Measurements from ENCODE around the gene BTBD19. TPM values are rescaled to one million over a fixed set of nuclear protein-coding genes. Genes with fewer than 3 reads are reported as not detected.

The BTBD19 gene
- total RNA-seq, 1 experiment from 2014 or later: 11.6 TPM

DNA sequence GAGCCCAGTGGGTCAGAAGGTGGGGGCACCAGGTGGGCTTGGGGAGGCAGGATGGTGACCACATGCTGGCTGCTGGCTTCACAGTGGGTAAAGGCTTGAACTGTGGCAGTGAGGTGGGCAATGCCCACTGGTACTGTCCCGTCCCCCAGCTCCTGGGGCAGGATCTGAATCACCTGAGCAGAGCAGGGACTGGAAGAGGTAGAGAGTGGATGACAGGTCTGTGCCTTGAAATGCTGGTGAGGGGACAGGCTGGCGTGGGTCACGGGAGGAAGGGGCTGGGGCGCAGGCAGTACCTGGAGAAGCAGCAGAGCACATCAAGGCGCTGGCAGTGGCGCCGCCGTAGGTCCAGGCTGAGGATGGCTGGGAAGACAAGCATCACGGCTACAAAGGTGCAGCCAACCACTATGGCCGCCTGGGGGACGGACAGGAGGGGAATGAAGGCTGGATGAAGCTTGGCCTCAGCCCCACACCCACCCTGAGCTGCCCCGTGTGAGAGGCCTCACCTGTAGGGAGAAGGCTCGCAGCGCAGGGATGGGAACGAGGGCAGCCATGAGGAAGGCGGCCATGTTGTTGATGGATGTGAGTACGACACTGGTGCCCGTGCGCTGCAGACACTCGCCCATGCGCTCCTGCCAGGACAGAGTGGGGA is 19.8 kb downstream of the BTBD19 start:
- no TSS peak for BruUV-seq (replicated peaks)
- CTCF ChIA-PET: no interaction called here
- no peaks in the 10 kb centered on the region for H4K20me1 ChIP-seq (ENCODE audit: insufficient read depth)
- H3K4me3 ChIP-seq (replicated peaks in 1 of 2; ENCODE audit: low read depth in 1 of 2, low read length in 2 of 2): no peak overlapping the region
- no peaks in the 10 kb centered on the region for H3K27me3 ChIP-seq (ENCODE audit: insufficient read depth, low read length)
- POLR2A ChIA-PET: no interaction called here
- RAD21 ChIA-PET (ENCODE audit: low non-redundant PET in 1 of 2, low total read pairs in 2 of 2, uncharacterized antibody in 2 of 2, unreplicated experiment in 2 of 2): no interaction called here
- no peak overlapping the region for H3K27ac ChIP-seq (ENCODE audit: low read depth, low read length)
- no peak for ATAC-seq
- H3K9me3 ChIP-seq (ENCODE audit: control insufficient read depth in 1 of 2, insufficient read depth in 1 of 2, low read depth in 1 of 2, low read length in 2 of 2): no peaks in the 10 kb centered on the region
- H3K9ac ChIP-seq (ENCODE audit: low read length): no peak overlapping the region
- no peak for TF ChIP-seq ZFX (IDR thresholded peaks at IDR 0.05)
- TF ChIP-seq RAD21 (IDR thresholded peaks at IDR 0.05; ENCODE audit: low read depth): no peak
- TF ChIP-seq CTCF (IDR thresholded peaks at IDR 0.05 in 2 of 3, conservative IDR thresholded peaks at IDR 0.05 in 1 of 3; ENCODE audit: borderline replicate concordance in 1 of 3, insufficient read depth in 1 of 3, low read depth in 2 of 3, low read length in 2 of 3): no peak
- TF ChIP-seq EZH2phosphoT487 (IDR thresholded peaks at IDR 0.05; ENCODE audit: borderline replicate concordance): no peak
- TF ChIP-seq ELF1 (IDR thresholded peaks at IDR 0.05; ENCODE audit: borderline replicate concordance, low read depth): no peak
- no peak for TF ChIP-seq POLR2AphosphoS5 (IDR thresholded peaks at IDR 0.05; ENCODE audit: low read depth, low read length)
- no peak for TF ChIP-seq SRF (IDR thresholded peaks at IDR 0.05; ENCODE audit: low read depth)
- no peak overlapping the region for H3K4me2 ChIP-seq (ENCODE audit: low read length)
- DNase-seq (ENCODE audit: low read depth, low spot score): no peak
- H2AFZ ChIP-seq (ENCODE audit: low read depth, low read length, poor library complexity, severe bottlenecking): no peak overlapping the region
- no peaks in the 10 kb centered on the region for H3K79me2 ChIP-seq (ENCODE audit: insufficient read depth, low read length)
- H3K36me3 ChIP-seq (ENCODE audit: control insufficient read depth in 1 of 2, insufficient read depth in 2 of 2, low read length in 2 of 2): no peaks in the 10 kb centered on the region
- no peaks in the 10 kb centered on the region for H3K4me1 ChIP-seq (ENCODE audit: control insufficient read depth in 1 of 2, insufficient read depth in 2 of 2, low read length in 2 of 2)
- H3K9me2 ChIP-seq (ENCODE audit: insufficient read depth): no peaks in the 10 kb centered on the region
- intact Hi-C loops (cut with micrococcal nuclease): no loop called here

DNA sequence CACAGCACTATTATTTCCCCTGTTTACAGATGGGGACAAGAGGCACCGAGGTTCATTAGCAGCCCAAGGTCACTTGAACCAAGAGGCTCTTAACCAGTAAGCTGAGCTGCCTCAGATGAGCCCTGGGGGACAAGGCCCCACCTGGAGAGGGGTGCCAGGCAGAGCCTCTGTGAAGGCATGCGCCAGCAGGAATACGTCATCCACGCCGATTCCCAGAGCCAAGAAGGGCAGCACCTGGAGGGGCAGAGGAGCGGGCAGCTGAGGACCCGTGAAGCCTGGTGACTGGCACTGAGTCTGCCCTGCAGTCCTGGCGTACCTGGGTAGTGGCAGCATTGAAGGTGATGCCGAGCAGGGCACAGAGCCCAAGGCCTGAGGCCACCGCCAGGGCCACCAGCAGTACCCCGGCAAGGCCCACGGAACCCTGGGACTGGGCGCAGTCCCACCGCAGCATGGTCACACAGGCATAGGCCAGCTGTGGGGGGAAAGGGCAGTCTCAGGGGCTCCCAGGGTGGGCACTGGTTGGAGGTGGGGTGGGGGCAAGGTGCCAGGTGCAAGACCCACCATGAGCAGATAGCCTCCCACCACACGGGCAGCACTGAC is 20.6 kb downstream of the BTBD19 start:
- H3K36me3 ChIP-seq (ENCODE audit: control insufficient read depth in 1 of 2, insufficient read depth in 2 of 2, low read length in 2 of 2): no peaks in the 10 kb centered on the region
- no peaks in the 10 kb centered on the region for H4K20me1 ChIP-seq (ENCODE audit: insufficient read depth)
- H2AFZ ChIP-seq (ENCODE audit: low read depth, low read length, poor library complexity, severe bottlenecking): no peak overlapping the region
- no peaks in the 10 kb centered on the region for H3K9me2 ChIP-seq (ENCODE audit: insufficient read depth)
- DNase-seq (ENCODE audit: low read depth, low spot score): no peak
- no peaks in the 10 kb centered on the region for H3K79me2 ChIP-seq (ENCODE audit: insufficient read depth, low read length)
- POLR2A ChIA-PET: interaction anchor here (3.3 kb wide), 1 partner anchor 10 kb away, joined by 18 read pairs; no protein-coding TSS in a partner anchor
- H3K27ac ChIP-seq (ENCODE audit: low read depth, low read length): no peak overlapping the region
- intact Hi-C loops (cut with micrococcal nuclease): no loop called here
- H3K9me3 ChIP-seq (ENCODE audit: control insufficient read depth in 1 of 2, insufficient read depth in 1 of 2, low read depth in 1 of 2, low read length in 2 of 2): no peaks in the 10 kb centered on the region
- no peak overlapping the region for H3K9ac ChIP-seq (ENCODE audit: low read length)
- RAD21 ChIA-PET (ENCODE audit: low non-redundant PET in 1 of 2, low total read pairs in 2 of 2, uncharacterized antibody in 2 of 2, unreplicated experiment in 2 of 2): no interaction called here
- CTCF ChIA-PET: no interaction called here
- no peak overlapping the region for H3K4me2 ChIP-seq (ENCODE audit: low read length)
- TF ChIP-seq EZH2phosphoT487 (IDR thresholded peaks at IDR 0.05; ENCODE audit: borderline replicate concordance) (no peak), POLR2AphosphoS5 (IDR thresholded peaks at IDR 0.05; ENCODE audit: low read depth, low read length) (no peak), CBX3 (IDR thresholded peaks at IDR 0.05; ENCODE audit: low read depth) (no peak), RAD21 (IDR thresholded peaks at IDR 0.05; ENCODE audit: low read depth) (no peak), TCF7L2 (IDR thresholded peaks at IDR 0.05; ENCODE audit: borderline replicate concordance, extremely low read depth, insufficient read depth, insufficient read length) (no peak), MAX (IDR thresholded peaks at IDR 0.05) (no peak)
- no peak overlapping the region for H3K4me3 ChIP-seq (replicated peaks in 1 of 2; ENCODE audit: low read depth in 1 of 2, low read length in 2 of 2)
- no peaks in the 10 kb centered on the region for H3K4me1 ChIP-seq (ENCODE audit: control insufficient read depth in 1 of 2, insufficient read depth in 2 of 2, low read length in 2 of 2)
- ATAC-seq: no peak
- no TSS peak for BruUV-seq (replicated peaks)
- H3K27me3 ChIP-seq (ENCODE audit: insufficient read depth, low read length): no peaks in the 10 kb centered on the region

Data from HCT116 (cell line).